ENCODE measurements around the gene SERINC2.

The SERINC2 gene

DNA sequence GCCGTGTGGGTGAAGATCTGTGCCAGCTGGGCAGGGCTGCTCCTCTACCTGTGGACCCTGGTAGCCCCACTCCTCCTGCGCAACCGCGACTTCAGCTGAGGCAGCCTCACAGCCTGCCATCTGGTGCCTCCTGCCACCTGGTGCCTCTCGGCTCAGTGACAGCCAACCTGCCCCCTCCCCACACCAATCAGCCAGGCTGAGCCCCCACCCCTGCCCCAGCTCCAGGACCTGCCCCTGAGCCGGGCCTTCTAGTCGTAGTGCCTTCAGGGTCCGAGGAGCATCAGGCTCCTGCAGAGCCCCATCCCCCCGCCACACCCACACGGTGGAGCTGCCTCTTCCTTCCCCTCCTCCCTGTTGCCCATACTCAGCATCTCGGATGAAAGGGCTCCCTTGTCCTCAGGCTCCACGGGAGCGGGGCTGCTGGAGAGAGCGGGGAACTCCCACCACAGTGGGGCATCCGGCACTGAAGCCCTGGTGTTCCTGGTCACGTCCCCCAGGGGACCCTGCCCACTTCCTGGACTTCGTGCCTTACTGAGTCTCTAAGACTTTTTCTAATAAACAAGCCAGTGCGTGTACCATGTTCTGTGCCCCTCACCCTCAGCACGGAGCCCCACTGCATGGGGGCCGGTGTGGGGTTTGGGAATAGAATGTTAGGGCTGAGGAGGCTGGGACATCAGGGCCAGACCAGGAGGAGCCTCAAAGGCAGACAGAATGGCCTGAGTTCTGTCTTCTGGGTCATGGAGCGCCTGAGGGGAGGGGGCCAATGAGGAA is 21.3 kb downstream of the SERINC2 start:
- H3K4me3 ChIP-seq (ENCODE audit: low read length): no peak overlapping the region
- no peak for DNase-seq (ENCODE audit: low read depth)
- no peak for TF ChIP-seq CTCF (conservative IDR thresholded peaks at IDR 0.05; ENCODE audit: low read depth, low read length)

DNA sequence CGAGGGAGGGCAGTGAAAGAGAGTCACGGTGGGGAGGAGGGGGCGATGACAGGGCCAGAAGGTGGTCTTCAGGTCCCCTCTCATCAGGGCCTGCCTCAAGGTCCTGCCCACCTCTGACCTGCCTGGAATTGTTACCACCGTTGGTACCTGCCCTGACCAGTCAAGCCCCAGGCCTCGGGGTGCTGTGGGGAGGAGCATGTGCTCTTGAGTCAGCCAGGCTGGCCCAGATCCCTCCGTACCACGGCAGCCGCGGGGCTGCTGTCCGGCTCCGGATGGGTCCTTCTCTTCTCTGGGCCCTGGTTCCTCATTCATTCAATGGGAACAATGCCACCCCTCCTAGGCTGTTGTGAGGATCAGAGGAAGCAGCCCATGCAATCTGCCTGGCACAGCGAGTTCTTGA is 22.0 kb downstream of the SERINC2 start:
- H3K4me3 ChIP-seq (ENCODE audit: low read length): no peak overlapping the region
- DNase-seq (ENCODE audit: low read depth): no peak
- no peak for TF ChIP-seq CTCF (conservative IDR thresholded peaks at IDR 0.05; ENCODE audit: low read depth, low read length)

- no peak overlapping the region for H3K4me3 ChIP-seq (ENCODE audit: low read length)
- TF ChIP-seq CTCF (conservative IDR thresholded peaks at IDR 0.05; ENCODE audit: low read depth, low read length): no peak
- no peak for DNase-seq (ENCODE audit: low read depth)
These were observed 22.7 kb downstream of the SERINC2 start for GRCh38 chr1:31435471-31436409.

- TF ChIP-seq CTCF (conservative IDR thresholded peaks at IDR 0.05; ENCODE audit: low read depth, low read length): no peak
- DNase-seq (ENCODE audit: low read depth): no peak
- no peak overlapping the region for H3K4me3 ChIP-seq (ENCODE audit: low read length)
These were observed 23.8 kb downstream of the SERINC2 start for GRCh38 chr1:31436596-31437432.

- DNase-seq (ENCODE audit: low read depth): no peak
- no peak overlapping the region for H3K4me3 ChIP-seq (ENCODE audit: low read length)
- no peak for TF ChIP-seq CTCF (conservative IDR thresholded peaks at IDR 0.05; ENCODE audit: low read depth, low read length)
These were observed 24.5 kb downstream of the SERINC2 start for GRCh38 chr1:31437433-31438037.

DNA sequence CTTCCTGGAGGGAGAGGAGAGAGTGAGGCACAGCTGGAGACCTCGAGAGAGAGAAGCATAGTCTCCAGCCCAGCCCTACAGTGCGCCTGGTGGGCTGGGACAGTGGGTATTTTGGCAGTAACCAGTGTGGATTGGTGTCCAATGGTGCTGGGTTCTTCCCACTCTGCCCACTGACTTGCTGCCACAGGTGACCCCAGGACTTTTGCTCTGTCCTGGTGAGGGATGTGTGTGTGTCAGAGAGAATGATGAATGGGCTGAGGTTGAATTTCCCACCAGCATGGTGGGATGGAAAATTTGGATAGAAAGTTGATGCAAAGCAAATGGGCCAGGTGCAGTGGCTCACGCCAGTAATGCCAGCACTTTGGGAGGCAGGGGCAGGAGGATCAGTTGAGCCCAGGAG is 26.3 kb downstream of the SERINC2 start:
- no peak overlapping the region for H3K4me3 ChIP-seq (ENCODE audit: low read length)
- DNase-seq (ENCODE audit: low read depth): no peak
- TF ChIP-seq CTCF (conservative IDR thresholded peaks at IDR 0.05; ENCODE audit: low read depth, low read length): no peak
